Activated naive CD4-positive, alpha-beta T cell treated with anti-CD3 and anti-CD28 coated beads, Interleukin-2, amount 50 U/mL, for 24 hours (primary cell): ENCODE data around the gene PPFIA4.

Source experiments
- H3K27ac Mint-ChIP-seq: one replicate; pipeline ENCODE4 v1.8.0; 2021; ENCODE audit warnings: mild to moderate bottlenecking, mixed read lengths
- H3K27me3 Mint-ChIP-seq: one replicate; pipeline ENCODE4 v1.8.0; 2021; ENCODE audit warnings: mixed read lengths
- H3K36me3 Mint-ChIP-seq: one replicate; pipeline ENCODE4 v1.8.0; 2021; ENCODE audit warnings: mixed read lengths
- H3K4me1 Mint-ChIP-seq: one replicate; pipeline ENCODE4 v1.8.0; 2021; ENCODE audit warnings: mixed read lengths
- H3K4me3 Mint-ChIP-seq: one replicate; pipeline ENCODE4 v1.8.0; 2021; ENCODE audit warnings: mild to moderate bottlenecking, mixed read lengths
- H3K9me3 Mint-ChIP-seq: one replicate; pipeline ENCODE4 v1.8.0; 2021; ENCODE audit warnings: mixed read lengths

Gene PPFIA4

DNA sequence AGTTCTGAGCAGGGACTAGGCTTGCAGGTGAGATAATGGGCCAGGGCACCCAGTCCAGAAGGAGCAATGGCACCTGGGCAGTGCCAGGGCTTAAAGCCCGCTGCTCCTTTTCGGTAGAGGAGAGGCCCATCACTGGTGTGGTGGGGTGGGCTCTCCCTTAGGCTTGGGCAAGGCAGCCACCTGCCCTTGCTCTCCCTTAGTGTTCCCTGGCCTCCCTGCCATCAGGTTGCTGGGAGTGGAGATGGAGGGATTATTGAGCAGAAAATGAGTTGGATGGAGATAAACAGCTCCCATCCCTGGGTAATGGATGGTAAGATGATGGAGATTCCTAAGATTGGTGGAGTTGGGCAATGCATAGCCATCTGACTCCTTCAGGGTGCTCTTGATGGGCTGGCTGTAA is 51.7 kb downstream of the PPFIA4 start:
- Mint-ChIP-seq H3K4me3 (no peak overlapping the region), H3K9me3 (no peaks in the 10 kb centered on the region), H3K4me1 (peaks cover 6% of the 10 kb centered on the region), H3K27me3 (peaks cover 21% of the 10 kb centered on the region), H3K27ac (no peak overlapping the region), H3K36me3 (no peaks in the 10 kb centered on the region)

DNA sequence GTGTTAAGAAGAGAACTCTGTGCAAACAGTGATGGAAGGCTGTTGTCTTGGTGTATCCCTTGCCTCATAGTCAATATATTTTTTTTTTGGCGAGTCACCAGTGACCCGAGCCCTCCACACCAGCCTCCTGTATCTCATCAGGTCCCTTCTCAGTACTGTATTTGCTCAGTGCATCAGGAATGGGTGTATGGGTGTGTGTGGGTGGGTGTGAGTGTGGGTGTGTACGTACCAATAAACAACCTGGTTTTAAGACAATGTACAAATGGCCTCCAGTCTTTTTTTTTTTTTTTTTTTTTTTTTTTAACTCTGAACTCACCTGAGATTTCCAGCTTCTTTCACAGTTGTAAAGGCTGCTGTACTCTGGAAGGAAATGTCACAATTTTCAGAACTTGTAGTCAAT is 52.2 kb downstream of the PPFIA4 start:
- H3K4me3 Mint-ChIP-seq, result no peak overlapping the region
- peaks cover 19% of the 10 kb centered on the region for H3K27me3 Mint-ChIP-seq
- peaks cover 6% of the 10 kb centered on the region for H3K4me1 Mint-ChIP-seq
- H3K36me3 Mint-ChIP-seq, result no peaks in the 10 kb centered on the region
- H3K9me3 Mint-ChIP-seq, result no peaks in the 10 kb centered on the region
- no peak overlapping the region for H3K27ac Mint-ChIP-seq

DNA sequence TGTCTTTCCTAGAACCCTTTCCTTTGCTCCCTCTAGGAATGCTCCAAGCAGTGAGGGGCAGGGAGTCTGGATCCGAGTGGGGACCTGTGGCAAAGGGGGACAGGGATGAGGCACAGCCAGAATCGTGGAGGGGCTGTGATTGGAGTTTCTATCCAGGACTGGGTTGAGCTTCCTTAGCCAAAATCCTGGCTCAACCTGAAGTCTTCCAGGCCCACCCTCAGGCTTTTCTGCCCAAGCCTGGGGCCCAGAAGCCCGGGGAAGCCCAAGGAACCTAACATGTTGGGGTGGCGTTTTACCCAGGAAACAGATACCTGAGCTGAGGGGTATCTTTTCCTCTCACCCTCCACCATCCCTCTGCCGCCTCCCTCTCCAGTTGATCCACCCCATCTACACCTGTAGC is 54.2 kb downstream of the PPFIA4 start:
- H3K4me1 Mint-ChIP-seq, result peaks cover 6% of the 10 kb centered on the region
- H3K27ac Mint-ChIP-seq, result no peak overlapping the region
- peaks cover 17% of the 10 kb centered on the region for H3K27me3 Mint-ChIP-seq
- no peak overlapping the region for H3K4me3 Mint-ChIP-seq
- H3K36me3 Mint-ChIP-seq, result no peaks in the 10 kb centered on the region
- no peaks in the 10 kb centered on the region for H3K9me3 Mint-ChIP-seq

DNA sequence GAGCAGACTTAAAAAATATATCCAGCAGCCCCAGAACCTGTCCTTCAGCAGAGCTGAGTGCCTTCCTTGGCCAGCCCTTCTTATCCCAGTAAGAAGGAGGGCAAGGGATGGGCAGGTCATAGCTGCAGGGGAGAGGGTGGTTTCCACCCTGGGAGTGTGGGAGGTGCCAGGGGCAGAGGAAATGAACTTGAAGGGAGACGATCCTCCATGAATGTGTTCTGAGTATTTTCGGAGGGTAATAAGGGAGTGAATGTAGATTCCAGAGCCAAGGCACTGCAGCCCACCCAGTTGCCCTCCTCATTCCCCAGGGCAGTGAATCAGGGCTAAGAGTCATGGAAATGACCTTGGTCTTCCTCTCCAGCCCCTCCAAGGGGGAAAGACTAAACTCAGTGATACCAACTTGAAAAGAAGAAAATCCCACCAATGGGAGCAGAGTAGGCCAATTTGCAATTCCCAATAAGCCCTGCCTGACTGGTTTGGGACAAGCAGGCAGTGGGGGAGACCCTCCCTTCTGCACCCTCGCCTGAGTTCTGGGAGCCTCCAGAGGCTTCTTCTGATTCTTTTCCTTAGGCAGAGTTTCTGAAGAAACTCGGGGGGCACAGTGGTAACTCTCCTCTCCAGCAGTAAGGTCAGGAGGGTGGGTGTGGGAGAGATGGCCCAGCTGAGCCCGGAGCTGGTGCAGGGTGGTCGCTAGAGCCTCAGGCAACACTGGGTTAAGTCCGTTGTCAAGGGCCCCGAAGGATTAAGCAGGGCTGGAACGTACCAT is 55.4 kb downstream of the PPFIA4 start:
- Mint-ChIP-seq H3K27ac (no peak overlapping the region), H3K4me1 (no peaks in the 10 kb centered on the region), H3K27me3 (peaks cover 17% of the 10 kb centered on the region), H3K36me3 (no peaks in the 10 kb centered on the region), H3K9me3 (no peaks in the 10 kb centered on the region), H3K4me3 (no peak overlapping the region)

DNA sequence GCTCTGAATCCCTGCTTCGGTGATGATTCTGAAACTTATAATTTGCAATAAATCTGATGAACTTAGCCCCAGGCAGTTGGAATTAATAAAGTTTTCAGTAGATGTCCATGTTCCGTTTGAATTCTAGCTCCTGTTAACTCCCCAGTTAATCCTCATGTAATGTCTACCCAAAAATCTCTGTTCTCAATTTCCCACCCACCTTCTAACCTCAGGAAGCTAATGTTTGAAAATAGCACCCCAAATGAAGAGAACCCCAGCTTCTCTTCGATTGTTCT is 55.9 kb downstream of the PPFIA4 start:
- Mint-ChIP-seq H3K36me3 (no peaks in the 10 kb centered on the region), H3K9me3 (no peaks in the 10 kb centered on the region), H3K27ac (no peak overlapping the region), H3K4me1 (no peaks in the 10 kb centered on the region), H3K27me3 (peaks cover 17% of the 10 kb centered on the region), H3K4me3 (no peak overlapping the region)

DNA sequence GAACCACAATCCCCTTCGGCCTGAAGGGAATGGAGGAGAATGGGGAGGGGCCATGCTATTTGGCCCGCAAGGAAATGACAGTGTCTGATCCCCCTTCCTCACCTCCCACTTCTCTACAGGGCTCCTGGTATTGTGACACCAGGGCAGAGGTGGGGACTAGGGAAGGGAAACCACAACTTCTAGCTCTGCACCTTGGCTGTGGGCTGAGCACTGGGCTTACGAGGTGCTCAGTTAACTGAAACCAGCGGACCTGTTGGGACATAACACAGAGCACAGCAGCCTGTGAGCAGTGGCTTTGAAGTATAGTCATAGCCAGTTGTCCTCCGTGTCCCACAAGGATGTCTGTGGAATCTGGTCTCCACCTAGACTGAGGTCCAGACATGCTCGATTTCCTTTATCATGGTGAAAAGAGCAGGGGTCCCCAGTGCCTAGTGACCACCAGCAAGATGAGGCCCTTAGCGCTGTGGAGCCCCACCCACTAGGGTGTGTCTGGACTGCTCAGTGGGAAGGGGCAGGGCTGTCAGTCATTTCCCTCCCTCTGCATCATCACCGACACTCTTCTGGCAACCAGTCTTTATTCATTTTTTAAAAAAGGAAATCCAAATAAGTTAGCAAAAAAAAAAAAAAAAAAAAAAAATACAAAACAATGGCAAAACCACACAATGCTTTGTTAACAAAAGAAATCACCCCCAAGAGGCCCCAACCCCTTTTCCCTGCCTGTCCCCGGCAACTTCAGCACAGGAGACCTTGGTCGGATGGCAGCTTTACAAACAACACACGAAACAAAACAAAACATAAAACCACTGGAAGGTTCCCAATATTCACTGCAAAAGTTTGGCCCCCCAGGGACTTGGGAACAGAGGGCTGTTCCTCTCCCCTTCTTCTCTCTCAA is 56.5 kb downstream of the PPFIA4 start:
- Mint-ChIP-seq H3K27me3 (peaks cover 13% of the 10 kb centered on the region), H3K27ac (no peak overlapping the region), H3K36me3 (no peaks in the 10 kb centered on the region), H3K4me3 (no peak overlapping the region), H3K9me3 (no peaks in the 10 kb centered on the region), H3K4me1 (no peaks in the 10 kb centered on the region)

DNA sequence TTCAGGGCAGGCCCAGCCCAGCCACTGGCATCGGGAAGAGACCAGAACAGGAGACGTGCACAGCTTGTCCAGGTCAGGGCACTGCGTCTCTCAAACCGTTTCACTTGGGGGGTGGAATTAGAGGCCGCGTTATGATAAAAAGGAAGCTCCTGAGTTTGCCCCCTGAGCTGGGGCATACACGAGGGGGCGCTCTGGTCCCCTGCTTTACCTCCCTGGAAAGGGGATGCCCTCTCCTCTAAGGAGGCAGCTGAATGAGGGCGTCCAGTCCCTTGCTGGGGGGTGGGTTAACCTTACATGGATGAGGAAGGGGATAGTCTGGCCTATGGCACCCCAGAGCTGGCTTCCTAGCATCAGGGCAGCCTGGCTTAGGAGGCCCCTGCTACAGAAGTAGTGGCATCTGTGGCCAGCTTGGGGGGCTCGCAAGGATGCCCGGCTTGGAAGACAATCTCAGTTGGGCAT is 57.2 kb downstream of the PPFIA4 start:
- Mint-ChIP-seq H3K9me3 (no peaks in the 10 kb centered on the region), H3K36me3 (no peaks in the 10 kb centered on the region), H3K27ac (no peak overlapping the region), H3K4me1 (no peaks in the 10 kb centered on the region), H3K4me3 (no peak overlapping the region), H3K27me3 (peaks cover 14% of the 10 kb centered on the region)

DNA sequence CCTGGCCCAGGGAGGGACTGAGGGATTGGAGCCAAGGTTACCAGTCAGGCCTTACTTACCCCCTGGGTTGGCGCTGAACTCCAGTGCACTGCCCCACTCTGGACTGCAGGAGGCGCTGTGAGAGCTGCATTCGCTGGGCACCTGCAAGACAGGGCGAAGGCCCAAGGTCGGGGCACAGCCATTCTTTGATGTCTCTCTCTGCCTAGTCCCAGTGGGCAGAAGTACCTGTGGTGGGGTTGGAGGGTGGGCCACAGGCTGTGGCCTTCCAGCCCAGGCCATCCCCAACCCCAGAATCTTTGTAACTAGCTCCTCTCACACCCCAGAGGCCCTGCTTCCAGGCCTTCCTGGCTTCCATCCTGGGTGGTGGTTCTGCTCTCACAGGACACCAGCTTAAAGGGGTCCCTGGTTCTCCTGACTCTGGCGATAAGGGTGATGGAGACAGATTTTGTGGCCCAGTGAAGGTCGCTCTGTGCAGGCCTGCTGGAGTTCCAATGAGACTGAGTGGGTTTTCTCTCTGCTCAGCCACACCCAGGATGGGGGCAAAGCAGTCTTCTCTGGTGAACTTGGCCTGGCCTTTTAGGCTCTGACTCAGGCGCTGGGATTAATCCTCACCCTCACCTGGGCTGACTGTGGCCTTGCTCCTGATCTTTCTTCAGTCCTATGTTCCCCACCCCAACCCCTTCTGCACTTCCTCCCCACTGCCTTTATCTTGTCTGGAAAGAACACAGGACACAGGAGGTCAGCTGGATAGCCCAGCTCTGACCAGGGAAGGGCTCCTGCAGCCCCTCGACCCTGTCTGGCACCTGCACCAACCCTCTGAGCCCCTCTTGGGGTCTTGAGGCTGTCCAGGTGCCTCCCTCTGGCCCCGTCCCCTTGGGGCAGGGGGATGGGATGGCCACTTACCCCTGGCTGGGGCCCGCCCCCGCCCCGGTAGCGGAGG is 58.6 kb downstream of the PPFIA4 start:
- Mint-ChIP-seq H3K4me3 (no peak overlapping the region), H3K27ac (no peak overlapping the region), H3K9me3 (no peaks in the 10 kb centered on the region), H3K36me3 (no peaks in the 10 kb centered on the region), H3K4me1 (no peaks in the 10 kb centered on the region), H3K27me3 (peaks cover 9% of the 10 kb centered on the region)

DNA sequence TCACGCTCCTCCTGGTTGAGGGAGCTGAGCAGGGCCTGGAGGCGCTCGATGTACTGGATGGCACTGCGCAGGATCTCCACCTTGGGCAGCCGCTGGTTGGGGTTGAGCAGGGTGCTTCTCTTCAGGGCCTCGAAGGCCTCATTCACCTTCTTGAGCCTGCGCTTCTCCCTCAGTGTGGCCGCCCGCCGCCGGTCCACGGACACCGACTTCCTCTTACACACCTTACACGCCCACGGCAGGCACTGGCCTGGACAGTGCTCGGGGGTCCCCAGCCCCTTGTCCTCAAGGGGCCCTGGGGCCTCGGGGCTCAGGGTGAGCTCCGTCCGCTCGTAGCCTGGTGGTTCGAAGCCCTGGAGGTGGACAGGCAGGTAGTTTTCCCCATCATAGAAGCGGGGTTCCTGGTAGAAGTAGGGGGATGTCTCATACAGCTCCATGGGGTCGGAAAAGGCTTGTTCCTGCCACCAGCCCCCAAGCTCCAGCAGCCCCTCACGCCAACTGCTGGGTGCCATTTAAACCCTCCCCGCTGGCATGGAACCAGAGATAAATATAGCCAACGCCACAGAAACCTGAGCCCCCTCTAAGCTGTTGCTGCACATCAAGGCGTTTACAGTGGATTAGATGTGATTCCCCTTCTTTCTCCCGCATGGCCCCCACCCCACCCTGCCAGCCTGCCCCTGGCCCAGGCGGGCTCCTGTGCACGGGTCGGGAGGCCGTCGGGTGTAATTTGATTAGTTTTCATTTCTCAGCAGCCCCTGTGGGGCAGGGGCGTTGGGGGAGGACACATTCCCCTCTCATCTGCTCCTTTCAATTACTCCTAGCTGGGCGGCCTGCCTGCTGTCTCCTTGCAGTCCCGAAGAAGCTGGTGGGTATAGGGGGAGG is 59.5 kb downstream of the PPFIA4 start, which contains the start of gene MYOG:
MYOG (minus strand) TSS at position 485 of the 879 bp plus-strand sequence; CDS start at position 434, 51 bp downstream.
- H3K4me1 Mint-ChIP-seq, result no peaks in the 10 kb centered on the region
- H3K4me3 Mint-ChIP-seq, result no peak within 1 kb of the TSS
- H3K9me3 Mint-ChIP-seq, result no peaks in the 10 kb centered on the region
- H3K36me3 Mint-ChIP-seq, result no peaks in the 10 kb centered on the region
- peaks cover 11% of the 10 kb centered on the region for H3K27me3 Mint-ChIP-seq
- no peak within 1 kb of the TSS for H3K27ac Mint-ChIP-seq

DNA sequence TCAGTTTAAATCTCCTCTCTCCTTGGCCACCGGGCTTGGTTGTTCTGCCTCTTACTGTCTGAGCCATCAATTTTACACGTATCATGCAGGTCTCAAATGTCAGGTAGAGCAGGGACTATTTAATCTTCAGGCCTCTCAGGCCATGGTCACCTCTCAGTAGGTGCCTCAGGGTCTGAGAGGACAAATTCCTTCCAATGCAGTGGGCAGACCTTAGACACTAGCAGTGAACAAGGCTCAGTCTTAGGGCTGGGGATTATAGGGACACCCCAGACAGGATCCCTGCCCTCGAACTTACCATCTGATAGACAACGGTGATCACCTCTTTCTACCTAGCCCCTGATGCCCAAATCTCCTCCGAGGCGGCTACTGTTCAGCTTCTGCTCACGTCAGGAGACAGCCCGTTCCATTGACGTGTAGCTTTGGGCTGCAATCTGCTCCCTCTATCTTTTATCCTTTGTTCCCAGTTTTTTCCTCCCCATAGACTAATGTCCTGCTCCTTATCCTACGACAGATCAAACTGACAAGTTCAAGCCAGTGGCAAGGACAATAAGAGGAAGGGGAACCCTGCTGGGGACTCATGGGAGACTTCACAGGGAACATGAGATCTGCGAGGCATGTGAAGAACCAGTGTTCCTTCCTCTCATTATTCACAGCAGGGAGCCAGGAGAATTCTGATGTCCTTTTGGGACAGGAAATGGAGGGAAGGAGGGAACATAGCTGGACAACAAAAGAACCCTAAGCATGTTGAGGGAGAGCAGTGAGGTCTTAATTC is 60.9 kb downstream of the PPFIA4 start:
- no peak overlapping the region for H3K4me3 Mint-ChIP-seq
- no peaks in the 10 kb centered on the region for H3K9me3 Mint-ChIP-seq
- H3K4me1 Mint-ChIP-seq, result no peaks in the 10 kb centered on the region
- H3K27me3 Mint-ChIP-seq, result peaks cover 12% of the 10 kb centered on the region
- no peak overlapping the region for H3K27ac Mint-ChIP-seq
- H3K36me3 Mint-ChIP-seq, result no peaks in the 10 kb centered on the region

DNA sequence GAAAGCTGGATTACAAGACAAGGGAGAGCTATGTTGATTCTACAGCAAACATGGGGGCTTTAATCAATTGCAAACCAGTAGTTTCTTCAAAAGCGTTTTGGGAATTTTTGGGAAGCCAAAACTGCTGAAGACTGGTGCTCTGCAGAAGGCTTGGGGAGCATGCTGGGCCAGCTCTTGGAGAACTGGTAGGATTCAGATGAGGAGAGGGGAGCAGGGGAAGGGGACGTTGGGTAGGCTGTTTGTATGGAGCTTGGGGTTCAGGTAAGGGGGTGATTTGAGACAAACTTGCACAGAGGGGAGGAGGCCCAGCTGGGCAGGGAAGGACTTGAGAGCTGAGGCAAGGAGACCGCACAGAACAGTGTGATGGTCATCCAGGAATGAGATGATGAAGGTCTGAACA is 62.1 kb downstream of the PPFIA4 start:
- Mint-ChIP-seq H3K9me3 (no peaks in the 10 kb centered on the region), H3K4me1 (no peaks in the 10 kb centered on the region), H3K27me3 (peaks cover 22% of the 10 kb centered on the region), H3K4me3 (no peak overlapping the region), H3K27ac (no peak overlapping the region), H3K36me3 (no peaks in the 10 kb centered on the region)

DNA sequence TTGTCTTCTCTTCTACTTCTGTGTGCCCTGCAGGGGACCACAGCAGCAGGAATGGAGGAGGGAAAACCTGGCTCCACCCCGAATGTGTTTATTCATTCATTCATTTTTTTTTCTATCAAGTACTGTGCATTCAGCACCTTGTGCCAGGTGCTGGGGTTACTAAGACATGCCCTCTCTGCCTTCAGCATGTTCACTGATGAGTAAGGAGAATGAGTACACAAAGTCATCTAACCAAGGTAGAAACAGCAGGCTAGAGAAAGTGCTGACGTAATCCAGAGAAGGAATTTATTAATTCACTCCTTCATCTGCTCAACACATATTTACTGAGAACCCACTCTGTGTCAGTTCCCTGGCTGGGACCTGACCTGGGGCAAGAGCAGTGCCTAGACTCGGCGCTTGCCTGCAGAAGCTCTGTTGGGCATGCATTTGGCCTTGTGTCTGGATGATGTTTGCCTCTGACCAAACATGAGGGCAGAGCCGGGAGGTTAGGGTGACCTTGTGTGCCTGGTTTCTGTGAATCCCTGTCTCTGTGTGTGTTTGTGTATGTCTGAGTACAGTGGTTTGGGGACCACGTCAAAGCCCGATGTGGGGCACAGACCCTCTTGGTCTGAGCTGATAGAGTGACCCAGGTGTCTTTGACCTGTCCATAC is 62.8 kb downstream of the PPFIA4 start:
- Mint-ChIP-seq H3K27me3 (peaks cover 24% of the 10 kb centered on the region), H3K27ac (no peak overlapping the region), H3K4me3 (no peak overlapping the region), H3K4me1 (no peaks in the 10 kb centered on the region), H3K9me3 (no peaks in the 10 kb centered on the region), H3K36me3 (no peaks in the 10 kb centered on the region)

DNA sequence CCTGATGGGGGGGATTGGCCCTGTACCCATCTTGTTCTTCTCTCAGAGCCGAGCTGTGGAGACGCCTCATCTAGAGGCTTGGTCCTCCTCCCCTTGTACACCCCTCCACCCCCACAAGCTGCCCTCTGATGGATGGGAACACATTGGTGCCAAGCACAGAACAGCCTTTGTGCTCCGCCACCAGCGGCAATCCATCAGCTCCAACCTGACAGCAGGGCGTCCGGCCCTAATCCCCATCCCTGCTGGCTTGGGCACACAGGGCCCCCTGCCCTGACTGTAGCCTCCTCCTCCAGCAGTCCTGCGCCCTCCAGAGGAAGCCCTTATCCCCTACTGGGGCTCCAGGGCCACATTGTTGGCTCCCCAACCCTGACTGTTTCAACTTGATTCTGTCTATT is 63.4 kb downstream of the PPFIA4 start:
- H3K4me1 Mint-ChIP-seq, result no peaks in the 10 kb centered on the region

More for the DNA sequence above, 63.4 kb downstream of the PPFIA4 start:
- H3K4me3 Mint-ChIP-seq, result no peak overlapping the region
- no peaks in the 10 kb centered on the region for H3K36me3 Mint-ChIP-seq
- H3K27ac Mint-ChIP-seq, result no peak overlapping the region
- peaks cover 24% of the 10 kb centered on the region for H3K27me3 Mint-ChIP-seq
- peaks cover 5% of the 10 kb centered on the region for H3K9me3 Mint-ChIP-seq
